Fibroblast of pulmonary artery (primary cell): Measurements from ENCODE around the gene PSEN2.
"Not testable (repeated sequence)": the region's sequence is repeated elsewhere in the genome, so short reads cannot be mapped to it uniquely, and the experiment has no call there.

Experiments used
- DNase-seq: peaks from one replicate; pipeline ENCODE4 v3.0.0-alpha.2; 2010; ENCODE audit warnings: low read depth
- H3K4me3 ChIP-seq: replicated peaks from 2 replicates; pipeline ENCODE4 v1.5.1; 2011; ENCODE audit warnings: low read depth, mild to moderate bottlenecking, control low read depth, low read length, moderate library complexity
- CTCF ChIP-seq: IDR thresholded peaks from 2 replicates; pipeline ENCODE4 v1.5.1; 2011; ENCODE audit warnings: mild to moderate bottlenecking, control low read depth, low read length, inconsistent platforms; ENCODE audit errors: missing control alignments

PSEN2 gene

DNA sequence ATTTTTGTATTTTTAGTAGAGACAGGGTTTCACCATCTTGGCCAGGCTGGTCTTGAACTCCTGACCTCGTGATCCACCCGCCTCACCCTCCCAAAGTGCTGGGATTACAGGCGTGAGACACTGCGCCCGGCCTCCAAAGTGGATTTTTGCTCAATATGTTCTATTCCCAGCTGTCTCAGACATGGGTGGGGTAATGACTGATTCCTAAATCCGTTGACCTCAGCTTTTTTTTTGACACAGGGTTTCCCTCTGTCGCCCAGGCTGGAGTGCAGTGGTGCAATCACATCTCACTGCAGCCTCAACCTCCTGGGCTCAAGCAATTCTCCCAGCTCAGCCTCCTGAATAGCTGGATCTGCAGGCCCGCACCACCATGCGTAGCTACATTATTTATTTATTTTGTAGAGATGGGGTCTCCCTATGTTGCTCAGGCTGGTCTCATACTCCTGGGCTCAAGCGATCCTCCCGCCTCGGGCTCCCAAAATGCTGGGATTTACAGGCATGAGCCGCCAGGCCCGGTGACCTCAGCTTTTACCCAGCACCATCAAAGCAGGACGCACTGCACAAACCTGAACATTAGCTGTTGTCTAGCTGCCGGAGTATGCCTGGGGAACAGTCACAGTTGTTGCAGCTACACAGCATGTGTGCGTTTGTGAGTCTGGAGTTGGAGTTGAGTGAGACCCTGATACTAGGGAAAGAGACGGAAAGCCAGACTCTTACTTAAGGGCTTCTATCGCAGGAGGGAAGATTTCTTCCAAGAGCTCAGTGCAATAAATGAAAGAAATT lies 43.7 kb upstream of the PSEN2 start:
- TF ChIP-seq CTCF = no peak
- no peak overlapping the region for H3K4me3 ChIP-seq
- DNase-seq = no peak

DNA sequence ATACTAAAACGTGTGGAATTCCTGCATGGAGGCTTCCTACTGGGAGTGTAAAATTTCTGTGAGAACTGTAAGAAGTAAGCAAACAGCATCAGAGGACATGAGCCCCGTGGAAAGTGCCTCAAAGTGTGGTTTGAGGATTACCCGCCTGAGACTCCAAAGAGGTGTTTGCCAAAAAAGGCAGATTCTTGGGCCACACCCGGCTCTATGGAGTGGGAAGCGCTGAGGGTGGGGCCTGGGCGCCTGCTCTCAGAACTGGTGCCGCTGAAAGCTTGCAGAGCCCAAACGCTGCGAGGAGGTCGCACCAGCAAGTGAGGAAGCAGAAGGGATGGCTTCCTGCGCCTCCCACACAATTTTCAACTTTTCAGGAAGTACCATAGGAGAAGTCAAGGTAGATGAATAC lies 43.0 kb upstream of the PSEN2 start:
- H3K4me3 ChIP-seq = no peak overlapping the region
- no peak for TF ChIP-seq CTCF
- peak; percentile 8 for DNase-seq

- TF ChIP-seq CTCF = peak; percentile 85
Observed at GRCh38 chr1:226827968-226828513, 42.4 kb upstream of the PSEN2 start.

DNA sequence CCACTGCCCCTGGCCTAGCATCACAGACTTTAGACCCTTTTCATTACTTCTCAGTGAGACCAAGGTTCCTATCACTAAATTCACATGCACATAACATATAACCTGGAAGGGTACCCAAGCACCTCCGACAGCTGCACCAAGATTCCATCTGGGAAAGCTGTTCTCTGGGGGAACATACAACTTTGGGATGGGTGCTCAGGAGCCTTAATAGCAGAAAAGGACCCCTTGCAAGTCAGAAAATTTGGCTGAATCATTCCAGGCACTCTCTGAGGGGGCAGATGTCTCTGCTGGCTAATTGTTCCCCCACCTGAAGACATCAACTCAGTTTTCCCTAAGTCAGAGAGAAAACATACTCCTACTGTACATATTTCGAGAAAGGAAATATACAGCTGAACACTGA lies 41.3 kb upstream of the PSEN2 start:
- no peak for DNase-seq
- no peak for TF ChIP-seq CTCF
- no peak overlapping the region for H3K4me3 ChIP-seq

More at GRCh38 chr1:226827968-226828513, 42.4 kb upstream of the PSEN2 start:
- DNase-seq = peak; percentile 97
- H3K4me3 ChIP-seq = no peak overlapping the region

DNA sequence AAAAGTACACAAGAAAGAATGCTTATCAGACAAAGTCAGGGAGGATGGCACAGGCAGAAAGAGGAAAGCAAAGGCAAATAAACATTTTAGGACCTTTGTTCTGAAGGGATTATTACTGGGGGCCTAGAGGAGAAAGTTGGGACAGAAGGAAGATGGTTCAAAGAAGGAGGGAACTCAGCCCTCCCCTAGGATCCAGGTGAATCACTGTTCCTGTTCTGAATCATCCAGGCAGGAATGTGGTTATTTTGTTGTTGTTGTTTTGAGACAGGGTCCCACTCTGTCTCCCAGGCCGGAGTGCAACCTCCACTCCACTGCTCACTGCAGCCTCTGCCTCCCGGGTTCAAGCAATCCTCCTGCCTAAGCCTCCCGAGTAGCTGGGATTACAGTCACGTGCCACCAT lies 38.5 kb upstream of the PSEN2 start:
- TF ChIP-seq CTCF = no peak
- H3K4me3 ChIP-seq = no peak overlapping the region
- no peak for DNase-seq

DNA sequence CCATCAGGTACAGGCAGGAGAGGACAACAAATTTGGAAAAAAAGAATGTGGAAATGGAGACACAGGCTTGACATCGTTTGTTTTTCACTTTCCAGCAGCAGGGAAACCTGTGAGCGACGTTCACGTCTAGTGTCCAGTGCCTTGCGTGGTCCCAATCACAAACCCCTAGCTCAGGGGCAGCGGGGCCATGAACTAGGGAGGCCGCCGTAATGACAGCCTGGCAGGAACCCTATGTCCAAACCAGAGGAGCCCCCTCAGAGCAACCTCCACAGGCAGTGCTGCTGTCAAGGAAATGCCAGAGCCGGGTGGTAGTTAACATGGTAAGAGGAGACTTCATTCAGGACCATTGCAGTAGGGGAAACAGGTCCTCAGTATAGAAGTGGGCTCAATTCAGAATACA lies 37.8 kb upstream of the PSEN2 start:
- DNase-seq = no peak
- no peak overlapping the region for H3K4me3 ChIP-seq
- no peak for TF ChIP-seq CTCF

DNA sequence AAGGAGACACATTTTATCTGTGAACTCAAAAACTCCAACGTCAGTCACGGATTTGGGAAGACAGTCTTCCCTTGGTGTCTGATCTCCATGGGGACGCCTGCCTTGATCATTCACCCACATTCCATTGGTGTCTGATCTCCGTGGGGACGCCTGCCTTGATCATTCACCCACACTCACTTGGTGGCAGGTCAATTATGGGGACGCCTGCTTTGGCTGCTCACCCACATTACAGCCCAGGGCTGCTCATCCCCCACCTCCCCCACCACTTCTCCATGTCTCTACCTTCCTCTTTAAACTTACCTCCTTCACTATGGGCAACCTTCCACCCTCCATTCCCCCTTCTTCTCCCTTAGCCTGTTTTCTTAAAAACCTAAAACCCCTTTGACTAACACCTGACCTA lies 36.2 kb upstream of the PSEN2 start:
- not testable (repeated sequence) for H3K4me3 ChIP-seq, DNase-seq

DNA sequence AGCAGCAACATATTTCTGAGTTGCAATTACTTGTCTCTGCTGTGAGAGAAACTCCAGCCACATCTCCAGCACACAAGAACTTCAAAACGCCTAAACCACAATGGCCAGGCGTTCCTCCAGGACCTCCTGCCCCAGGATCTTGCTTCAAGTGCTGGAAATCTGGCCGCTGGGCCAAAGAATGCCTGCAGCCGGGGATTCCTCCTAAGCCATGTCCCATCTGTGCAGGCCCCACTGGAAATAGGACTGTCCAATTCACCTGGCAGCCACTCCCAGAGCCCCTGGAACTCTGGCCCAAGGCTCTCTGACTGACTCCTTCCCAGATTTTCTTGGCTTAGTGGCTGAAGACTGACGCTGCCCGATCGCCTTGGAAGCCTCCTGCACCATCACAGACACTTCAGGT lies 35.0 kb upstream of the PSEN2 start:
- not testable (repeated sequence) for DNase-seq, H3K4me3 ChIP-seq

DNA sequence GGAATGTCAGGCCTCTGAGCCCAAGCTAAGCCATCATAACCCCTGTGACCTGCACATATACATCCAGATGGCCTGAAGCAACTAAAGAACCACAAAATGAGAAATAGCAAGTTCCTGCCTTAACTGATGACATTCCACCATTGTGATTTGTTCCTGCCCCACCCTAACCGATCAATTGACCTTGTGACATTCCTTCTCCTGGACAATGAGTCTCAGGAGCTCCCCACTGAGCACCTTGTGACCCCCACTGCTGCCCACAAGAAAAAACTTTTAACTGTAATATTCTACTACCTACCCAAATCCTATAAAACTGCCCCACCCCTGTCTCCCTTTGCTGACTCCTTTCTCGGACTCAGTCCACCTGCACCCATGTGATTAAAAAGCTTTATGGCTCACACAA lies 32.5 kb upstream of the PSEN2 start:
- not testable (repeated sequence) for H3K4me3 ChIP-seq, DNase-seq
